Bronchus fibroblast of lung (primary cell): ENCODE data around the gene SCAMP4. TPM values are rescaled to one million over a fixed set of nuclear protein-coding genes. Genes with fewer than 3 reads are reported as not detected.

ENCODE experiments used
- total RNA-seq: library from RNA; depleted of rRNA; stranded (reverse); fragments of >200 nt; gene quantifications from 2 replicates; pipeline ENCODE4 v1.2.3, GENCODE V29; 2015

Gene SCAMP4, protein sequence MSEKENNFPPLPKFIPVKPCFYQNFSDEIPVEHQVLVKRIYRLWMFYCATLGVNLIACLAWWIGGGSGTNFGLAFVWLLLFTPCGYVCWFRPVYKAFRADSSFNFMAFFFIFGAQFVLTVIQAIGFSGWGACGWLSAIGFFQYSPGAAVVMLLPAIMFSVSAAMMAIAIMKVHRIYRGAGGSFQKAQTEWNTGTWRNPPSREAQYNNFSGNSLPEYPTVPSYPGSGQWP
- 70.2 and 71.1 TPM in 2 replicates for total RNA-seq

DNA sequence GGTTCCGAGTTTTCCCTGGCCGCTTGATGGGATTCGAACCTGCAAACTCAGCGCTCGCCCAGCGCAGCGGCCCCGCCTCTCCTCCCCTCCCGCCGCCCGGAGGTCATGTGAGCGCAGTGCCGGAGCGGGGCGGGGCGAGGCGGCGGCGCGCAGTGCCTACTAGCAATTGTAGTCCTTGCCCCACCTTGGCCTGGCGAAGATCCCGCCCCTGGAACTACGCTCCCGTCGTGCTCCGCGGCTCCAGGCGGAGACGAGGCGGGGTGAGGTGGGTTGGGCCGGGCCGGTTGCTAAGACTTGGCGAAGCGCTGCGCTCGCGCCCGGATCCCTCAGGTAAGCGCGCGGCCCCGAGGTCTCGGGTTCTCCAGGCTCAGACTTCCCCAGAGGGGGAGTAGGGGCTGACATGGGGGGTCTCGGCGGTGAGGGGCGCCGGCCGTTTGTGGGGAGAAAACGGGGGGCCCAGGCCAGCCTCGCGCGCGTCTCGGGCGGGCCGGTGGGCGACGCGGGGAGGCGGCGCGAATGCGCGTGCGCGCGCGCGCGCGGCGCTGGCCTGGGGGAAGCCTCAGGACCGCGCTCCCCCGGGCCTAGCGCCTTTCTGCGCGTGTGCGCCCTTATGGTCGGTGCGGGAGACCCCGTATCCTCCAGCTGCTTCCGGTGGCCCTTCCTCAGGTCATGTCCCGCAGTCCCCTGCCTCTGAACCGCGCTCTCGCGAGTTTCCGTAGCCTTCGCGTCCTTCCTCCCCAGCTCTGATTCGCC lies at the start of gene SCAMP4, which contains the start of gene ADAT3:
Gene SCAMP4 (plus strand): TSS at position 290 of the 753 bp plus-strand sequence. CDS start 9,621 bp downstream, outside the sequence.
Gene ADAT3 (plus strand): TSS at position 290 of the 753 bp plus-strand sequence. CDS start 6,649 bp downstream, outside the sequence.

DNA sequence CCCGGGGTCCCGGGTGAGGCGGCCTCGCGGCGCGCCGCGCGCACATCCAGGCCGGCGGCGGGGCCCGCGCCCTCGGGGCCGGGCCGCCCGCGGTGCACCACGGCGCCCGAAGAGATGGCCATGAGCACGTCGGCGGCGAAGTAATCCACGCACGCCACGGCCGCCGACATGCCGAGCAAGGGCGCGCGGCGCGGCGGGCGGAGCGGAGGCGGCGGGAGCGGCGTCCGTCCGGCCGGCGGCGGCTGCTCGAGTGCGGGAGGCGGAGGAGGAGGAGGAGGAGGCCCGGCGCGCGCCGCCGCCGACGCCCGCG lies 41.9 kb upstream of the SCAMP4 start, which contains the start of gene KLF16:
Gene KLF16 (minus strand): TSS at position 252 of the 310 bp plus-strand sequence. CDS start 82 bp downstream, at position 170.

DNA sequence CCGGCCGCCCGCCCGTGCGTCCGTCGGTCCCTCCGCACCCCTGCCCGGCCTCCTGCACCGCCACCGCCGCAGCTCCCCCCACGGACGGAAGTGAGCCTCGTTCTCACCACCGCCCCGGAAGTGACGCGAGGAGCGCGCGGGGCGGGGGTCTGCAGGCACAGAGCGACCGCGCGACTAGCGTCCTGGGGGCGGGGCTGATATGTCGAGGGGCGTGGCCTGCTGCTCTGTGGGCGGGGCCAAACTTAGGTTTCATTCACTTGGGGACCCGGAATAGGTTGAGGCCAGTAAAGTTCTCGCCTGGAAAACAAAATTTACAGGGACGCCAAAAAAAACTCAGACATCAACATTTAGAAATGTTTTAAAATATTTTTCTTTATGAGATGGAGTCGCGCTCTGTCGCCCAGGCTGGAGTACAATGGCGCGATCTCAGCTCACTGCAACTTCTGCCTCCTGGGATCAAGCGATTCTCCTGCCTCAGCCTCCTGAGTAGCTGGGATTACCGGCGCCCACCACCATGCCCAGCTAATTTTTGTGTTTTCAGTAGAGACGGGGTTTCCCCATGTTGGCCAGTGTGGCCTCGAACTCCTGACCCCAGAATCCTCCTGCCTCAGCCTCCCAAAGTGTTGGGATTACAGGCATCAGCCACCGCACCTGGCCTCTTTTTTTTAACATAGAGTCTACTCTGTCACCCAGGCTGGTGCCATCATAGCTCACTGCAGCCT lies 19.6 kb upstream of the SCAMP4 start, which contains the start of gene ABHD17A:
Gene ABHD17A (minus strand): TSS at position 99 of the 722 bp plus-strand sequence. CDS start 3,930 bp downstream, outside the sequence.

DNA sequence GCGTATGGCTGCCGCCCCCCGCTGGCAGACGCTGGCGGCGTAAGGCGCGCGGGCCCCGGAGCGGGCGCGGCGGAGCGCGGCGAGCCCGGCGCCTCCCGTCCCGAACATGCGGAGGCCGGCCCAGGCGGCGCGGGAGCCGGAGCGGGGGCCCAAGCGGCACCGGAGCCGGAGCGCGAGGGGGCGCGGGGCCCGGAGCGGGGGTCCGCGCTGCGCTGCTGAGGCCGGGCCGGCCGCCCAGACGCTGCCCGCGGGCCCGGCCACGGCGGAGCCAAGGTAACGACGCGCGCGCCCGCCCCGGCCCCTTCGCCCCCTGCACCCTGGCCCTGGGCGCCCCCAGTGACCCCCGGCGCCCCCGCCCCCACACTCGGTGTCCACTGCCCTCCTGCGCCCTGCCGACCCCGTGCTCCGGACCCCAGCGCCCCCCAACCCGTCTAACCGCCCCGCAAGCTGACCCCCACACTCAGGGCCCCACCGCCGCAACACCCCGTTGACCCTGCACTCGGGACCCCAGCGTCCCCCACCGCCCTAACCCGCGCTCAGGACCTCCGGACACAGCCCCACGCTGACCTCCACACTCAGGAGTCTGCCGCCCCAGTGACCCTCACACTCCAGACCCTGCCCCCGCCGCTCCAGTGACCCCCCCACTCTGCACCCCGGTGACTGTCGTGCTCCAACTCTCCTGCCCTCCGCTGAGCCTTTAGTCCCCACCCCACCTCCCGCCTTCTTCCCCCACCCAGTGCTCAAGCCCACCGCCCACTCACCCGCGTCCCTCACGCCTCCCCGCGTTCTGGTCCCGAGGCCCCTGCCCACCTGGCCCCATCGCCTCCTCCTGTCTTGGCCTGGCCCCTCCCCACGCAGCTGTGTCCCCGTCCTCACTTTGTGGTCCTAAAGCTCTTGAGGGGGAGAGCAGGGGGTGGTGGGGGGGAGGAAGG lies 36.2 kb downstream of the SCAMP4 start, which contains the start of gene CSNK1G2:
Gene CSNK1G2 (plus strand): TSS at position 27 of the 932 bp plus-strand sequence. CDS start 28,601 bp downstream, outside the sequence.

Other genes starting within 250 kb of the SCAMP4 start
- not detected in 2 replicates for gene ONECUT3, start 151.9 kb upstream of the SCAMP4 start, total RNA-seq
- 4.6 and 5.5 TPM in 2 replicates for gene ATP8B3, start 93.1 kb upstream of the SCAMP4 start, total RNA-seq
- gene REXO1, start 56.9 kb upstream of the SCAMP4 start, total RNA-seq = 9.7 and 11.6 TPM in 2 replicates
- gene KLF16, start 41.8 kb upstream of the SCAMP4 start, total RNA-seq = 5.9 and 12.6 TPM in 2 replicates
- gene ABHD17A, start 19.9 kb upstream of the SCAMP4 start, total RNA-seq = 111 TPM in 2 replicates
- 1.5 and 3.0 TPM in 2 replicates for gene ADAT3, start within 50 bp of the SCAMP4 start, total RNA-seq
- gene CSNK1G2, start 35.8 kb downstream of the SCAMP4 start, total RNA-seq = 63.7 and 75.5 TPM in 2 replicates
- gene BTBD2, start 110.3 kb downstream of the SCAMP4 start, total RNA-seq = 92.8 and 98.6 TPM in 2 replicates
- gene MKNK2, start 145.8 kb downstream of the SCAMP4 start, total RNA-seq = 117 and 123 TPM in 2 replicates
- gene MOB3A, start 190.9 kb downstream of the SCAMP4 start, total RNA-seq = 30.6 and 33.1 TPM in 2 replicates
- gene IZUMO4, start 191.5 kb downstream of the SCAMP4 start, total RNA-seq = 1.0 TPM in 2 replicates
- 97.0 and 104 TPM in 2 replicates for gene AP3D1, start 246.2 kb downstream of the SCAMP4 start, total RNA-seq